Nephron progenitor cell (in vitro differentiated cells): ENCODE measurements around the gene SMAD1.
A peak's percentile ranks its signal among the peaks of the same experiment; 100 is the strongest.

ENCODE experiments used
- DNase-seq: peaks from one replicate; pipeline ENCODE4 v3.0.0; 2021
- H3K27ac Mint-ChIP-seq: 2 replicates; pipeline ENCODE4 v1.8.0; 2021; ENCODE audit warnings: mild to moderate bottlenecking, moderate library complexity, mixed read lengths
- H3K27me3 Mint-ChIP-seq: 2 replicates; pipeline ENCODE4 v1.8.0; 2021; ENCODE audit warnings: mild to moderate bottlenecking, low read depth, mixed read lengths; ENCODE audit not compliant: poor library complexity
- H3K36me3 Mint-ChIP-seq: 2 replicates; pipeline ENCODE4 v1.8.0; 2021; ENCODE audit warnings: low read depth, mixed read lengths
- H3K4me1 Mint-ChIP-seq: 2 replicates; pipeline ENCODE4 v1.8.0; 2021; ENCODE audit warnings: mixed read lengths
- H3K4me3 Mint-ChIP-seq: 2 replicates; pipeline ENCODE4 v1.8.0; 2021; ENCODE audit warnings: mild to moderate bottlenecking, moderate library complexity, mixed read lengths
- H3K9me3 Mint-ChIP-seq: 2 replicates; pipeline ENCODE4 v1.8.0; 2021; ENCODE audit warnings: mild to moderate bottlenecking, moderate library complexity, mixed read lengths
- CTCF ChIP-seq: fragments of 200-600 bp; sonication (generic); IDR thresholded peaks from 2 replicates; pipeline ENCODE4 v1.5.0; 2021; ENCODE audit warnings: antibody characterized with exemption

The SMAD1 gene

DNA sequence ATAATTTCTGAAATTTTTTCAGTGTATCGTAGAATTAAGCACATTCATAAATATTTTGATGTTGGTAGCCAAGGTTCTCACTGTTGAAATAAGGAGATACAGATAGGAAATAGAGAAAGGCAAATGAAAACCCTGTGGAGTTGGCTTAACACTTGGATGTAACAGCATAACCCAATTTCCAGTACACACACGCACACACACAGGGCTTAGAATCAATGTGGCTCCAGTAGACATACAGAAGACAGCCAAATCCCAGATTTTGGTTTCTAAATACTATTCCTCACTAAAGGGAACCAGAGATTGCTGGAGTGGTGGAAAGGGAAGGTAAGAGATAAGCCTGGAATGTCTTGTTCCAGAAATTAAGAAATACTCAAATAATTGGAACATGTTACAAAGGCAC lies 54.4 kb downstream of the SMAD1 start:
- H3K36me3 Mint-ChIP-seq, result peaks cover 14% of the 10 kb centered on the region
- no peaks in the 10 kb centered on the region for H3K27me3 Mint-ChIP-seq
- H3K9me3 Mint-ChIP-seq, result no peaks in the 10 kb centered on the region

GRCh38 chr4:145538596-145538995 lies 56.9 kb downstream of the SMAD1 start:
- Mint-ChIP-seq H3K9me3 (no peaks in the 10 kb centered on the region), H3K27me3 (no peaks in the 10 kb centered on the region), H3K4me3 (no peak overlapping the region), H3K36me3 (peaks cover 31% of the 10 kb centered on the region), H3K27ac (no peak overlapping the region), H3K4me1 (peaks cover 45% of the 10 kb centered on the region)
- DNase-seq, result no peak
- TF ChIP-seq CTCF, result no peak

More for the DNA sequence above, 54.4 kb downstream of the SMAD1 start:
- no peak for TF ChIP-seq CTCF
- H3K4me1 Mint-ChIP-seq, result peaks cover 39% of the 10 kb centered on the region
- no peak overlapping the region for H3K4me3 Mint-ChIP-seq
- DNase-seq, result no peak
- no peak overlapping the region for H3K27ac Mint-ChIP-seq

DNA sequence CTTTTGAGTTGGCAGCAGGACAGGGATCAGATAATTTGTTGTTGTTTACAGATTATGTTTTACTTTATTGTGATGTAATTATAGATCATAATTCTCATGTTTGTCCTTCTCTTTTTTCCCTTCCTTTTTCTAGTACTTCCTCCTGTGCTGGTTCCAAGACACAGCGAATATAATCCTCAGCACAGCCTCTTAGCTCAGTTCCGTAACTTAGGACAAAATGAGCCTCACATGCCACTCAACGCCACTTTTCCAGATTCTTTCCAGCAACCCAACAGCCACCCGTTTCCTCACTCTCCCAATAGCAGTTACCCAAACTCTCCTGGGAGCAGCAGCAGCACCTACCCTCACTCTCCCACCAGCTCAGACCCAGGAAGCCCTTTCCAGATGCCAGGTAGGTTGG lies 58.0 kb downstream of the SMAD1 start:
- H3K36me3 Mint-ChIP-seq, result peaks cover 35% of the 10 kb centered on the region
- TF ChIP-seq CTCF, result no peak

DNA sequence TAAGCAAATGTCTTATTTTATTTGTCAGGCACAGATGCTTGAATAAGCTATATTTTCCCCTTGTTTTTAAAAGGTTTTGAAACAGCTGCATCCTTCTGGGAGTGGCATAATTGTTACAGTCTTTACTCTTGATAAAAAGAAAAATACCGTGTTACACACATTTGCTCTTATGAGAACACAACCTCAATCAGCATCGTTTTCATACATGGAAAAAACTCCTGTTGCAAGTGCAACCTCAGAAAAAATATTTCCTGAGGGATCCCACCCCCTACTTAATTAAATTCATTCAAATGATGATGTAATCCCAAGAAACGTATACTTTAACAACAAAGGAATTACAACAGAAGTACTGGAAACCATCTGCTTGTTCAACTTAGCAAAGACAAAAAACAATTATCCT lies 58.6 kb downstream of the SMAD1 start:
- DNase-seq, result no peak
- Mint-ChIP-seq H3K27ac (no peak overlapping the region), H3K4me1 (peaks cover 45% of the 10 kb centered on the region), H3K9me3 (no peaks in the 10 kb centered on the region), H3K27me3 (no peaks in the 10 kb centered on the region), H3K4me3 (no peak overlapping the region), H3K36me3 (peaks cover 35% of the 10 kb centered on the region)
- no peak for TF ChIP-seq CTCF

More for the DNA sequence above, 58.0 kb downstream of the SMAD1 start:
- Mint-ChIP-seq H3K27ac (peak overlapping the region; percentile 31), H3K4me3 (no peak overlapping the region), H3K4me1 (peaks cover 45% of the 10 kb centered on the region), H3K9me3 (no peaks in the 10 kb centered on the region), H3K27me3 (no peaks in the 10 kb centered on the region)
- no peak for DNase-seq

GRCh38 chr4:145541346-145541745 lies 59.7 kb downstream of the SMAD1 start:
- TF ChIP-seq CTCF, result no peak
- Mint-ChIP-seq H3K9me3 (no peaks in the 10 kb centered on the region), H3K36me3 (peaks cover 46% of the 10 kb centered on the region), H3K27ac (peak overlapping the region; percentile 93), H3K27me3 (no peaks in the 10 kb centered on the region), H3K4me1 (peaks cover 45% of the 10 kb centered on the region), H3K4me3 (no peak overlapping the region)
- DNase-seq, result no peak

- H3K4me1 Mint-ChIP-seq, result peaks cover 19% of the 10 kb centered on the region
- H3K4me3 Mint-ChIP-seq, result no peak overlapping the region
- H3K27ac Mint-ChIP-seq, result no peak overlapping the region
- DNase-seq, result no peak
- H3K9me3 Mint-ChIP-seq, result no peaks in the 10 kb centered on the region
- no peaks in the 10 kb centered on the region for H3K27me3 Mint-ChIP-seq
- no peak for TF ChIP-seq CTCF
- H3K36me3 Mint-ChIP-seq, result peaks cover 73% of the 10 kb centered on the region
These were observed 63.4 kb downstream of the SMAD1 start for GRCh38 chr4:145545031-145545430.
